ENCODE data around the gene SNX11. TPM values are rescaled to one million over a fixed set of nuclear protein-coding genes. Genes with fewer than 3 reads are reported as not detected.

The SNX11 gene
- total RNA-seq, 1 donor from 2014 or later, result 34.9 TPM

- Mint-ChIP-seq H3K27ac (peak overlapping the region; percentile 15), H3K4me1 (no peaks in the 10 kb centered on the region)
Observed at GRCh38 chr17:48131216-48131824, 23.8 kb downstream of the SNX11 start.

GRCh38 chr17:48132385-48132784 lies 24.8 kb downstream of the SNX11 start:
- Mint-ChIP-seq H3K4me3 (no peak overlapping the region), H3K36me3 (ENCODE audit: low read depth) (peaks cover 21% of the 10 kb centered on the region), H3K9me3 (no peaks in the 10 kb centered on the region), H3K4me1 (no peaks in the 10 kb centered on the region), H3K27ac (no peak overlapping the region), H3K27me3 (no peaks in the 10 kb centered on the region)
- no peak for DNase-seq
- intact Hi-C loops (cut with micrococcal nuclease), result no loop called here

More at GRCh38 chr17:48131216-48131824, 23.8 kb downstream of the SNX11 start:
- Mint-ChIP-seq H3K9me3 (no peaks in the 10 kb centered on the region), H3K4me3 (no peak overlapping the region), H3K27me3 (no peaks in the 10 kb centered on the region), H3K36me3 (ENCODE audit: low read depth) (peaks cover 20% of the 10 kb centered on the region)
- intact Hi-C loops (cut with micrococcal nuclease), result loop anchor here (2.0 kb wide), 2 partner anchors 51 to 107 kb away; no protein-coding TSS in a partner anchor
- peak; percentile 88 for DNase-seq

GRCh38 chr17:48134912-48135480 lies 27.4 kb downstream of the SNX11 start:
- intact Hi-C loops (cut with micrococcal nuclease), result no loop called here
- H3K4me3 Mint-ChIP-seq, result no peak overlapping the region
- H3K9me3 Mint-ChIP-seq, result no peaks in the 10 kb centered on the region
- no peak overlapping the region for H3K27ac Mint-ChIP-seq
- H3K36me3 Mint-ChIP-seq (ENCODE audit: low read depth), result peaks cover 30% of the 10 kb centered on the region
- H3K27me3 Mint-ChIP-seq, result no peaks in the 10 kb centered on the region
- no peak for DNase-seq
- peaks cover 4% of the 10 kb centered on the region for H3K4me1 Mint-ChIP-seq

- no peak overlapping the region for H3K4me3 Mint-ChIP-seq
- intact Hi-C loops (cut with micrococcal nuclease), result no loop called here
- H3K9me3 Mint-ChIP-seq, result no peaks in the 10 kb centered on the region
- H3K27me3 Mint-ChIP-seq, result no peaks in the 10 kb centered on the region
- DNase-seq, result no peak
- peaks cover 29% of the 10 kb centered on the region for H3K36me3 Mint-ChIP-seq (ENCODE audit: low read depth)
- H3K27ac Mint-ChIP-seq, result peak overlapping the region; percentile 4
- H3K4me1 Mint-ChIP-seq, result peaks cover 9% of the 10 kb centered on the region
Observed at GRCh38 chr17:48137656-48138055, 30.1 kb downstream of the SNX11 start.

- Mint-ChIP-seq H3K4me3 (no peak overlapping the region), H3K36me3 (ENCODE audit: low read depth) (peaks cover 32% of the 10 kb centered on the region), H3K9me3 (no peaks in the 10 kb centered on the region), H3K27me3 (no peaks in the 10 kb centered on the region), H3K27ac (peak overlapping the region; percentile 65), H3K4me1 (peaks cover 12% of the 10 kb centered on the region)
- intact Hi-C loops (cut with micrococcal nuclease), result no loop called here
- DNase-seq, result no peak
Observed at GRCh38 chr17:48139944-48140343, 32.4 kb downstream of the SNX11 start.

- Mint-ChIP-seq H3K36me3 (ENCODE audit: low read depth) (peaks cover 40% of the 10 kb centered on the region), H3K27me3 (no peaks in the 10 kb centered on the region), H3K4me3 (no peak overlapping the region), H3K4me1 (peaks cover 12% of the 10 kb centered on the region), H3K27ac (no peak overlapping the region), H3K9me3 (no peaks in the 10 kb centered on the region)
- DNase-seq, result no peak
- intact Hi-C loops (cut with micrococcal nuclease), result no loop called here
Observed at GRCh38 chr17:48143629-48144028, 36.1 kb downstream of the SNX11 start.

- Mint-ChIP-seq H3K9me3 (no peaks in the 10 kb centered on the region), H3K36me3 (ENCODE audit: low read depth) (peaks cover 41% of the 10 kb centered on the region), H3K27ac (no peak overlapping the region), H3K4me1 (peaks cover 12% of the 10 kb centered on the region), H3K4me3 (no peak overlapping the region), H3K27me3 (no peaks in the 10 kb centered on the region)
- no peak for DNase-seq
- intact Hi-C loops (cut with micrococcal nuclease), result no loop called here
Observed at GRCh38 chr17:48144231-48144630, 36.7 kb downstream of the SNX11 start.

GRCh38 chr17:48144976-48145798 lies 37.6 kb downstream of the SNX11 start:
- H3K4me3 Mint-ChIP-seq, result no peak overlapping the region
- peaks cover 36% of the 10 kb centered on the region for H3K36me3 Mint-ChIP-seq (ENCODE audit: low read depth)
- H3K27me3 Mint-ChIP-seq, result no peaks in the 10 kb centered on the region
- no peak for DNase-seq
- no peaks in the 10 kb centered on the region for H3K9me3 Mint-ChIP-seq
- intact Hi-C loops (cut with micrococcal nuclease), result no loop called here
- H3K27ac Mint-ChIP-seq, result peak overlapping the region; percentile 47
- peaks cover 5% of the 10 kb centered on the region for H3K4me1 Mint-ChIP-seq

- H3K36me3 Mint-ChIP-seq (ENCODE audit: low read depth), result peaks cover 40% of the 10 kb centered on the region
- no peak overlapping the region for H3K4me3 Mint-ChIP-seq
- H3K27me3 Mint-ChIP-seq, result no peaks in the 10 kb centered on the region
- H3K27ac Mint-ChIP-seq, result peak overlapping the region; percentile 77
- peaks cover 3% of the 10 kb centered on the region for H3K4me1 Mint-ChIP-seq
- intact Hi-C loops (cut with micrococcal nuclease), result no loop called here
- H3K9me3 Mint-ChIP-seq, result no peaks in the 10 kb centered on the region
- DNase-seq, result no peak
Observed at GRCh38 chr17:48148029-48148770, 40.6 kb downstream of the SNX11 start.

GRCh38 chr17:48148854-48149786 lies 41.6 kb downstream of the SNX11 start:
- no peaks in the 10 kb centered on the region for H3K4me1 Mint-ChIP-seq
- H3K4me3 Mint-ChIP-seq, result no peak overlapping the region
- H3K27ac Mint-ChIP-seq, result no peak overlapping the region
- peaks cover 39% of the 10 kb centered on the region for H3K36me3 Mint-ChIP-seq (ENCODE audit: low read depth)
- intact Hi-C loops (cut with micrococcal nuclease), result no loop called here
- DNase-seq, result no peak
- H3K9me3 Mint-ChIP-seq, result no peaks in the 10 kb centered on the region
- H3K27me3 Mint-ChIP-seq, result no peaks in the 10 kb centered on the region

GRCh38 chr17:48149787-48150463 lies 42.4 kb downstream of the SNX11 start:
- intact Hi-C loops (cut with micrococcal nuclease), result no loop called here
- Mint-ChIP-seq H3K9me3 (no peaks in the 10 kb centered on the region), H3K4me1 (no peaks in the 10 kb centered on the region), H3K27ac (no peak overlapping the region), H3K4me3 (no peak overlapping the region), H3K27me3 (no peaks in the 10 kb centered on the region), H3K36me3 (ENCODE audit: low read depth) (peaks cover 39% of the 10 kb centered on the region)
- no peak for DNase-seq

- Mint-ChIP-seq H3K4me3 (no peak overlapping the region), H3K27ac (no peak overlapping the region), H3K9me3 (no peaks in the 10 kb centered on the region), H3K4me1 (no peaks in the 10 kb centered on the region), H3K36me3 (ENCODE audit: low read depth) (peaks cover 40% of the 10 kb centered on the region), H3K27me3 (no peaks in the 10 kb centered on the region)
- DNase-seq, result no peak
- intact Hi-C loops (cut with micrococcal nuclease), result no loop called here
Observed at GRCh38 chr17:48150597-48151001, 43.0 kb downstream of the SNX11 start.
